ENCODE measurements around the gene MPRIP. TPM values are rescaled to one million over a fixed set of nuclear protein-coding genes. Genes with fewer than 3 reads are reported as not detected.

The MPRIP gene
- total RNA-seq, 2 experiments from 2014 or later, result 196 to 207 TPM

DNA sequence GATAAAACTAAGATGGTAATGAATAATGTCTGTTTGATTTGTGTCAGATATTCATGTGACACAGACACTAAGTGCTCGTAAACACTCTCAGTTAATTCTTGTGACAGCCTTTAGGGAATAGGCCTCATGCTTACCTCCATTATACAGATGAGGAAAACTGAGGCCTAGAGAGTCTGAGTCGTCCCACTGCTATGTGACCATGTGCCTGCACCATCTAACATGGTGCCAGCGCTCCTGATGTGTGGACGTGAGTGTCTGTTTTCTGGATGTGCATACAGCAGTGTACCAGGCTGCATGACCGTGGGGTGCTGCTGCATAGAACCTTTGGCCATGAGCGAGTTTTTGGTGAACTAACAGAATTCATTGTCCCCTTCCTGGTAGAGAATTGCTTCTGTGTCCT, 61.8 kb downstream of the MPRIP start:
- DNase-seq, result no peak
- Mint-ChIP-seq H3K4me3 (no peak overlapping the region), H3K36me3 (ENCODE audit: low read depth) (no peaks in the 10 kb centered on the region), H3K9me3 (no peaks in the 10 kb centered on the region), H3K27me3 (no peaks in the 10 kb centered on the region), H3K4me1 (peaks cover 16% of the 10 kb centered on the region), H3K27ac (no peak overlapping the region)
- ChIA-PET CTCF (interaction anchor here (1.2 kb wide), 1 partner anchor 10 kb away, joined by 3 read pairs; no protein-coding TSS in a partner anchor), POLR2A (no interaction called here)

DNA sequence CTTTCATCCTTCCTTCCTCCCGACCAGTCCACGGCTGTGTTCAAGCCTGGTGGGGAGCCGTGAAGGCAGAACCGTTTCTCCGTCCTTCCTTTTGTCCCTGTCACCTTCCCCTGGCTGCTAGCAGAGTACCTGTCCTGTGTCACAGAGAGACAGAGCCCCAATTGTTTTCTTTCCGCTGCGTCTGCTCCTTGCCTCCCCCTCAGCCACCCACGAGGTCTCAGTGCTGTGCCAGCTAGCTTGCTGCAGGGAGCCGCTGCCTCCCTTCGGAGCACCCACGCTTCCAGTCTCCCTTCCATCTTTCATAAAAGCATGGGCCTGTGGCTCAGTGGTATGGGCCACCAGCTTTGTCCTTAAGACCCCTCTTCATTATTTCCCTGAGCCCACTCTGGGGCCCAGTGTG, 62.2 kb downstream of the MPRIP start:
- ChIA-PET CTCF (no interaction called here), POLR2A (no interaction called here)
- DNase-seq, result no peak
- H3K9me3 Mint-ChIP-seq, result no peaks in the 10 kb centered on the region
- no peak overlapping the region for H3K27ac Mint-ChIP-seq
- H3K27me3 Mint-ChIP-seq, result no peaks in the 10 kb centered on the region
- no peak overlapping the region for H3K4me3 Mint-ChIP-seq
- H3K4me1 Mint-ChIP-seq, result peaks cover 21% of the 10 kb centered on the region
- no peaks in the 10 kb centered on the region for H3K36me3 Mint-ChIP-seq (ENCODE audit: low read depth)

DNA sequence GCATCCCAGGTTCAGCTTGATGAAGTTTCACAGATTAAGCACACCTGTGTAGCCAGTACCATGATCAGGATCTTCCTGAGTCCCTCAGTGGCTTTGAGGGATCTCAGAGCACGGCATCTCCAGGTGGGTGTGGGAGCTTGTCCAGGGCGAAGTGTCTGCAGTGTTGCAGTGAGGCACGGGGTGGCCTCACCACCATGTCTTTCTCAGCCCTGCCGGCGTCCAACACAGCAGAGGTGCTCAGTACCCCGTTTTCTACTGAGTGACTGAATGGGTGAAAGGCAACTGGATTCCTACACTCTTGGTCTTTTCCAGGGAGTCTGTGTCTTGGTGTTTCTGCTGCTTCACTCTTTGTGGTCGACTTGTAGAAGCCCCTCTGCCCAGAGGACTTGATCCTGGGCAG, 63.7 kb downstream of the MPRIP start:
- Mint-ChIP-seq H3K4me1 (peaks cover 35% of the 10 kb centered on the region), H3K4me3 (no peak overlapping the region), H3K9me3 (no peaks in the 10 kb centered on the region), H3K36me3 (ENCODE audit: low read depth) (no peaks in the 10 kb centered on the region), H3K27ac (no peak overlapping the region), H3K27me3 (no peaks in the 10 kb centered on the region)
- CTCF ChIA-PET, result no interaction called here
- POLR2A ChIA-PET, result no interaction called here
- no peak for DNase-seq

DNA sequence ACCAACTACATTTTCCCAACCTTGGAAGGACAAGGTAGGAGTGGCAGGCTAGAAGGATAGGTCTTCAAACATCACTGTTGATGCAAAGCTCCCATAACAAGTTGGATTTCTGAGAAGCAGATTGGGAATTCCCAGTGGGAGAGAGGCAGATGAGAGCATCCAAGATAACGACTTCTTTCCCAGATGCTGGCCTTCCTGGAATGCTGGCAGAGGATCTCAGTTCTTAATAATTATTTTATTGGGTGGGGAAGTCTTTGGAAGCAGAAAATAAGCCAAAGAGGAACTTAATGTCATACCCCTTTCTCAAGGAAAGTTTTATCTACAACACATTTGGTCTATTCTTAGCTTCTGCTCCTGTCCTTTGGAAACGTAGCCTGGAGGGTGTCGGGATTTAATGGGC, 64.5 kb downstream of the MPRIP start:
- Mint-ChIP-seq H3K9me3 (no peaks in the 10 kb centered on the region), H3K27ac (no peak overlapping the region), H3K4me1 (peaks cover 36% of the 10 kb centered on the region), H3K36me3 (ENCODE audit: low read depth) (no peaks in the 10 kb centered on the region), H3K4me3 (no peak overlapping the region), H3K27me3 (no peaks in the 10 kb centered on the region)
- ChIA-PET CTCF (no interaction called here), POLR2A (no interaction called here)
- DNase-seq, result no peak

DNA sequence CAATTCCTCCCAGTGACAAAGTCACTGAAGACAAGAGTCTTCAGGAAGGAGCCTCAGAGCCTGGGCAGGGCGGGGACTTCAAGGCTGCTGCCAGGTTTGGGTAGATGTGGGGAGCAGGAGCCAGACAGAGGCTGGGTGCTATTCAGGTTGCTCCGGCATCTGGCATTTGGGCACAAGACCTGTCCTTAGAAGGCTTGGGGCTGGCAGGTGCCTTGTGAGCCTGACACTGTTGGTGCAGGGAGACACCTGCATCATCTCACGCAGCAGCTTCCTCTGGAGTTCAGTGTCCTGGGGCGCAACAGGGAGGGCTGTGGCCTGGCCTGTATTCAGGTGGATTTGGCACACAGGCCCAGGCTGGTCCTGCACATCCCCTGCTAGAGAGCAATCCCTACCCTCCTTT, 65.0 kb downstream of the MPRIP start:
- POLR2A ChIA-PET, result interaction anchor here (1.0 kb wide), 1 partner anchor 59 kb away, joined by 3 read pairs; no protein-coding TSS in a partner anchor
- Mint-ChIP-seq H3K36me3 (ENCODE audit: low read depth) (no peaks in the 10 kb centered on the region), H3K27me3 (no peaks in the 10 kb centered on the region), H3K27ac (no peak overlapping the region), H3K4me1 (peaks cover 38% of the 10 kb centered on the region), H3K4me3 (no peak overlapping the region), H3K9me3 (no peaks in the 10 kb centered on the region)
- no peak for DNase-seq
- CTCF ChIA-PET, result no interaction called here

DNA sequence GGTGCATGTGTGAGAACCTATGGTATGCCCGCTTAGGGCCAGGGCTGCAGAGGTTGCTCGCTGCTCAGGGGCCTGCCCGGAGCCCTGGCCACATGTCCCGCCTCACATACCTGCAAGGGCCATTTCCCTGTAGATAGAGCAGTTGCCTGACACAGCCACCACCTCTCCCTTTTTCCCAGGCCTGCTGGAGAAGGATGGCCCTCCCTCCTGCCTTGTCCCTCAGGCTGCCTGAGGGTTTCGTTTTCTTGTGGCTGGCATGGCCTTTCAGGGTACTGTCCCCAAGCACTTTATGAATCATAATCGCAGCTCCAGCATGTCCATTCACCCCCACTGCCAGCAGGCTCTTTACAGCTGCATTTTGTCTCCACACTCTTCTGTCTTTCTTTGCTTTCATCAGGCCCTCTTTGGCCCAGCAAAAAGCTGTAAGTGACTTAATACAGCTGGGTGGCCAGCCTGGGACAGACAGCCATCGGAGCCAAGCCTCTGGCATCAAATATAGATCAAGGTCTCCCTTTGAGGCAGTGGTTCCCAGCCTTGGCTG, 65.7 kb downstream of the MPRIP start:
- Mint-ChIP-seq H3K27me3 (no peaks in the 10 kb centered on the region), H3K4me1 (peaks cover 38% of the 10 kb centered on the region), H3K27ac (no peak overlapping the region), H3K4me3 (no peak overlapping the region), H3K36me3 (ENCODE audit: low read depth) (no peaks in the 10 kb centered on the region), H3K9me3 (no peaks in the 10 kb centered on the region)
- DNase-seq, result no peak
- ChIA-PET CTCF (interaction anchor here (1.0 to 1.4 kb wide), 2 partner anchors 9 to 15 kb away, joined by 3 read pairs; no protein-coding TSS in a partner anchor), POLR2A (interaction anchor here (0.9 to 1.0 kb wide), 3 partner anchors 11 to 60 kb away, joined by 3 read pairs; no protein-coding TSS in a partner anchor)

DNA sequence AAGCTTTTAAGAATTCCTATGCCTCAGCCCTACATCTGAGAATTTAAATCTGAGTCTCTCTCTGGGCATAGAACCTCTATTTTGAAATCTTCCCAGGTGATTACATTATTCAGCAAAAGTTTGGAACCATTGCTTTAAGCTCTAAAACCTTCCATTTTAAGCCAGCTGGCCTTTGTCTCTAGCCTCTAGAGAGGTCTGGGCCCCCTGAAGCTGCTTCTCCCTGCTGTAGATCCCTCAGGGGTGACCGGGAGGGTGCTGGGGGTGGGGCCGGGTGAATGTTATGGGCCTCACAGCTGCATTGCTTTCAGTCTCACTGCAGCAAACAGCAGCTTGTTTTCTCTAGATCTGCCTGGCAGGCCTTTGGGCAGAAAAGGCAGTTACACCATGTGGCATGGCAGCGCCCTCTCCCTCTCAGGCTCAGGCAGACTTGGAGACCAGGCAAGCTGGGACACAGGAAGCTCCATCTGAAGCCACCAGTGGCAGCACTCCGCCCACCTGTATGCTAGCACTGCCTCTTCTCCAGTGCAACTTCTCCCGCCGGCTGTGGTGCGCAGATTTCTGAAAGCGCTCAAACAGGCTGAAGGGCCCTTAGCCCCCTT, 66.3 kb downstream of the MPRIP start:
- Mint-ChIP-seq H3K36me3 (ENCODE audit: low read depth) (no peaks in the 10 kb centered on the region), H3K4me1 (peaks cover 39% of the 10 kb centered on the region), H3K9me3 (no peaks in the 10 kb centered on the region), H3K27ac (no peak overlapping the region), H3K27me3 (no peaks in the 10 kb centered on the region), H3K4me3 (no peak overlapping the region)
- ChIA-PET POLR2A (interaction anchor here (0.9 to 1.0 kb wide), 3 partner anchors 11 to 61 kb away, joined by 3 read pairs; no protein-coding TSS in a partner anchor), CTCF (interaction anchor here (1.0 to 1.4 kb wide), 2 partner anchors 9 to 14 kb away, joined by 3 read pairs; no protein-coding TSS in a partner anchor)
- no peak for DNase-seq

DNA sequence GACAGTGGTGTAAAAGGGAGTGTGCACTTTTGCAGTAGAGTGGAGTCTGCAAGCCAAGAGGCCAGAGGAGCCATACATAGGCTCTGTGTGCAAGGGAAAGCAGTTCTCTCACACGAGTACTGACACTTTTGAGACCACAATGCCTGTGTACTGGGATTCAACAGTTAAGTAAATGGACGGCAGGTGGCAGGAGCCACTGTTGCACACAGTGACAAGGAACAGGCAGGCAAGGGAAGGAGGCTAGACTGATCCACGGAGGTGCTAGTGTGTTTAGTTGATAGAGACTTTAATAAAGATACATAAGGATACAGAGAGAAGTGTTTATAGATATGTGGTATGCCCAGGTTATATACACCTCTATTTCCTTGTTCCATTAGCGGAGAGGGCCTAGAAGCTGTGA, 67.0 kb downstream of the MPRIP start:
- H3K27me3 Mint-ChIP-seq, result no peaks in the 10 kb centered on the region
- peak; percentile 31 for DNase-seq
- CTCF ChIA-PET, result interaction anchor here (1.2 to 1.4 kb wide), 2 partner anchors 14 to 195 kb away, joined by 3 read pairs; no protein-coding TSS in a partner anchor
- H3K36me3 Mint-ChIP-seq (ENCODE audit: low read depth), result no peaks in the 10 kb centered on the region
- H3K4me3 Mint-ChIP-seq, result no peak overlapping the region
- peaks cover 44% of the 10 kb centered on the region for H3K4me1 Mint-ChIP-seq
- no peaks in the 10 kb centered on the region for H3K9me3 Mint-ChIP-seq
- POLR2A ChIA-PET, result interaction anchor here (1.4 to 1.8 kb wide), 3 partner anchors 10 to 68 kb away, joined by 5 to 6 read pairs (median 6); partner anchors contain the start of gene MPRIP
- peak overlapping the region; percentile 79 for H3K27ac Mint-ChIP-seq

DNA sequence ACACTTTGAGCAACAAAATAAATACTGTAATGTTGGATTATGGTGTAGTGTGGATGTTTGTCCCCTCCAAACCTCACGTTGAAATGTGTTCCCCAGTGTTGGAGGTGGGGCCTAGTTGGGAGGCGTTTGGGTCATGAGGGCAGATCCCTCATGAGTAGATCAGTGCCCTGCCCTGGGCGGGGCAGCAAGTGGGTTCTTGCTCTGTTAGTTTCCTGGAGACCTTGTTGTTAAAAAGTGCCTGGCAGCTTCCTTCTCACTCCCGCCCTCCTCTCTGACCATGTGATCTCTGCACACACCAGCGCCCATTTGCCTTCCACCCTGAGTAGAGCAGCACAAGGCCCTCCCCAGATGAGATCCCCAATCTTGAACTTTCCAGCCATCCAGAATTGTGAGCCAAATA, 67.7 kb downstream of the MPRIP start:
- POLR2A ChIA-PET, result interaction anchor here (0.8 to 1.8 kb wide), 5 partner anchors 9 to 68 kb away, joined by 3 to 6 read pairs (median 5); partner anchors contain the start of gene MPRIP
- no peaks in the 10 kb centered on the region for H3K27me3 Mint-ChIP-seq
- peak overlapping the region; percentile 12 for H3K4me3 Mint-ChIP-seq
- H3K9me3 Mint-ChIP-seq, result no peaks in the 10 kb centered on the region
- H3K4me1 Mint-ChIP-seq, result peaks cover 49% of the 10 kb centered on the region
- DNase-seq, result peak; percentile 66
- CTCF ChIA-PET, result interaction anchor here (0.8 to 1.2 kb wide), 2 partner anchors 12 to 194 kb away, joined by 3 read pairs; no protein-coding TSS in a partner anchor
- H3K27ac Mint-ChIP-seq, result peak overlapping the region; percentile 79
- no peaks in the 10 kb centered on the region for H3K36me3 Mint-ChIP-seq (ENCODE audit: low read depth)

DNA sequence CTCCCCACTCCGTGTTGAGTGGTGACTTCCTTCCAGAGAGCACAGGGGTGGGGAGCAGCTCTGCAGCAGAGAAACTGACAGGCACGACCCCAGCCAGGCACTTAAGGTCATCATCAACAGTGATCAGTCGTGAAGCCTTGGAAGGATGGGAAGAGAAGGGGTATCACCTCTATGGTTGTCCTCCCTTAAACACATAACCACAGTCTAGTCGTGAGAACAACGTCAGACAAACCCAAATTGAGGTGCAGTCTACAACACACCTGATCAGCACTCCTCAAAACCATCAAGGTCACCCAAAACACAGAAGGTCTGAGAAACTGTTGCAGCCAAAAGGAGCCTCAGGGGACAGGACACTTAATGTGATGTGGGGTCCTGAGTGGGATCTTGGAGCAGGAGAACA, 68.3 kb downstream of the MPRIP start:
- H3K36me3 Mint-ChIP-seq (ENCODE audit: low read depth), result no peaks in the 10 kb centered on the region
- CTCF ChIA-PET, result interaction anchor here (0.8 to 1.2 kb wide), 2 partner anchors 11 to 194 kb away, joined by 3 read pairs; no protein-coding TSS in a partner anchor

DNA sequence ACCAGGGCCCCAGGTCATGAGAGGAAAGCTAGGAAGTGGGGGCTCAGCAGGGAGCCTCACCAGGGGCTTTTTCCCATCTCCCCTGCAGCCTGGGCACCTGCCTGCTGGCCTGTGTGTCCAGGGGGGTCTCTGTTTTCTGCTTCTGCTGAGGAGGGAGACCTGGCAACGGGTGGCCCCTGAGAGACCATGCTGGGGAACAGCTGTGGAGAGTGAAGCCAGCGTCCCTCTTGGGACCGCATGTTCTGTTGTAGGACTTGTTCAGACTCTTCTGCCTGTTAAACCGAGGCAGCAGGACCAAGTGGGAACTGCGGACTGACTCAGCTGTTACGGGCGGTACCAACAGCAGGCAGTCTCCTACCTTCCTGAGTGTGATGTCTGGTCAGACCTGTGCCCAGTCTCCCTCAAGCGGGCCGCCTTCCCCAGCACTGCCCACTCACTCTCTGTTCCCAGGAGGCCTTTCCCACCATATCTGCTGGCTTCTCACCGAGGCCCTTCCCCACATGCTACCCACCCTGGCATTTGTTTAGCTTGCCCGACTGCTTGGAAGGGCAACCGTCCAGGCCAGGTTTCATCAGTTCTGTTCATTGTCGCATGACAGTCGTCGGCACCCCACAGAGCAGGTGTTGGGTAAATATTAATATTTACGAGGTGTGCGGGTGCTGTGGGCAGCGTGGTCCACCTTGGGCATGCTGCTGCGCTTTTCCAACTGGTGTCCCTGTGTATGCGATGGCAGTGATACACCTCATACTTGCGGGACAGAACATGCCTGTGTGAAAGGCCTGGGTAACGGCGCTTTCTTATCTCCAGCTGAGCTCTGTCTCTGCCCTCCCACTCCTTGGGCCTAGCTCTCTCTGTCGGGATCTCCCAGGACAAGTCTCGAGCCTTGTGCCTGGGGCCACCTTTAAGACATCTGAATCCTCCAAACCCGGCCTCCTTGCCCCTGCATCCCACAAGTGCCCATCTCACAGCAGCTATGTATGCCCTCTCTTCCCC, 69.4 kb downstream of the MPRIP start:
- Mint-ChIP-seq H3K4me1 (peaks cover 60% of the 10 kb centered on the region), H3K9me3 (no peaks in the 10 kb centered on the region), H3K36me3 (ENCODE audit: low read depth) (no peaks in the 10 kb centered on the region), H3K4me3 (no peak overlapping the region), H3K27me3 (no peaks in the 10 kb centered on the region), H3K27ac (no peak overlapping the region)
- DNase-seq, result no peak
- POLR2A ChIA-PET, result interaction anchor here (1.7 to 1.8 kb wide), 2 partner anchors 7 to 14 kb away, joined by 5 read pairs; no protein-coding TSS in a partner anchor
- CTCF ChIA-PET, result no interaction called here

More for the DNA sequence above, 68.3 kb downstream of the MPRIP start:
- POLR2A ChIA-PET, result interaction anchor here (0.7 to 1.8 kb wide), 6 partner anchors 9 to 69 kb away, joined by 3 to 6 read pairs (median 5); partner anchors contain the start of gene MPRIP
- Mint-ChIP-seq H3K27me3 (no peaks in the 10 kb centered on the region), H3K4me3 (no peak overlapping the region), H3K27ac (peak overlapping the region; percentile 55), H3K9me3 (no peaks in the 10 kb centered on the region), H3K4me1 (peaks cover 55% of the 10 kb centered on the region)
- DNase-seq, result no peak

DNA sequence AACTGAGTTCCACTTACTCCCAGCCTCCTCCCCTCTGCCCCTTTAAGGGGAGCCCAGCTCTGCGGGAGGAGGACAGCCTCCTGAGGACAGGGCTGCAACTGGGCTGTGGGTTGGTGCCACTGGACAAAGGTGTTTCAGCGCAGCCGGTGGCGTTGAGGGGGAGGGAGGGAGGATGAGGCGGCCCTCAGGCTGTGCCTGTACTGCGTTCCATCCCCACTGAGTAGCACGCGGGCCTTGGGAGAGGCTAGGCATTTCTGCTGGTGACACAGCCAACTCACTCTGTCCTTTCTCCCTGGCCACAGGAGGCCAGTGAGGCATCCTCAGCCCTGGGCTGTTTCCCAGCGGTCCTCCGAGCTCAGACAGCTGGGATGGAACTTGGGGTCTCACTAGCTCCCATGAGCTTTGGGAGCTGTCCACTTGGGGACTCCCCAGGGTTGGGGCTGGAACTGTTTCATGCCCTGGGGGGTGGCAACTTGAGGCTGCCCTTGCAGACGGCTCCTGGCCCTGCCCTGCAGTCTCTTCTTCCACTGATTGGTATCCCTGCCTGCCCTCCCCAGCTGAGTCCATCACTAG, 70.5 kb downstream of the MPRIP start:
- Mint-ChIP-seq H3K27ac (no peak overlapping the region), H3K27me3 (no peaks in the 10 kb centered on the region), H3K9me3 (no peaks in the 10 kb centered on the region), H3K4me1 (peaks cover 57% of the 10 kb centered on the region), H3K4me3 (no peak overlapping the region), H3K36me3 (ENCODE audit: low read depth) (no peaks in the 10 kb centered on the region)
- DNase-seq, result no peak
- POLR2A ChIA-PET, result interaction anchor here (0.6 kb wide), 1 partner anchor 25 kb away, joined by 3 read pairs; no protein-coding TSS in a partner anchor
- CTCF ChIA-PET, result no interaction called here
